Measurements from ENCODE around the gene RAB3C.
A peak's percentile ranks its signal among the peaks of the same experiment; 100 is the strongest.
"Not testable (repeated sequence)": the region's sequence is repeated elsewhere in the genome, so short reads cannot be mapped to it uniquely, and the experiment has no call there.

The RAB3C gene

GRCh38 chr5:58582803-58583491 is at the start of gene RAB3C:
Gene RAB3C, plus strand, starts transcription at chr5:58583075. Its CDS starts 134 bp downstream, at chr5:58583209.
- FAIRE-seq: peak; percentile 95

GRCh38 chr5:58541935-58542334 is 40.9 kb upstream of the RAB3C start:
- DNase-seq (ENCODE audit: insufficient read length, low spot score); FAIRE-seq: not testable (repeated sequence)

More at GRCh38 chr5:58582803-58583491, at the start of gene RAB3C:
- peak; percentile 91 for DNase-seq (ENCODE audit: insufficient read length, low spot score)

GRCh38 chr5:58542709-58543108 is 40.2 kb upstream of the RAB3C start:
- FAIRE-seq: no peak
- no peak for DNase-seq (ENCODE audit: insufficient read length, low spot score)

GRCh38 chr5:58543723-58544122 is 39.2 kb upstream of the RAB3C start:
- DNase-seq (ENCODE audit: insufficient read length, low spot score): no peak
- FAIRE-seq: no peak

GRCh38 chr5:58544195-58544594 is 38.7 kb upstream of the RAB3C start:
- DNase-seq (ENCODE audit: insufficient read length, low spot score) (no peak), FAIRE-seq (no peak)

GRCh38 chr5:58544926-58545325 is 37.9 kb upstream of the RAB3C start:
- FAIRE-seq (no peak), DNase-seq (ENCODE audit: insufficient read length, low spot score) (no peak)

- DNase-seq (ENCODE audit: insufficient read length, low spot score): no peak
- FAIRE-seq: no peak
Observed at GRCh38 chr5:58545912-58546311, 37.0 kb upstream of the RAB3C start.

GRCh38 chr5:58548068-58548467 is 34.8 kb upstream of the RAB3C start:
- FAIRE-seq (no peak), DNase-seq (ENCODE audit: insufficient read length, low spot score) (no peak)

GRCh38 chr5:58551492-58551891 is 31.4 kb upstream of the RAB3C start:
- no peak for FAIRE-seq
- DNase-seq (ENCODE audit: insufficient read length, low spot score): no peak

- FAIRE-seq; DNase-seq (ENCODE audit: insufficient read length, low spot score): not testable (repeated sequence)
Observed at GRCh38 chr5:58557665-58558338, 25.1 kb upstream of the RAB3C start.

- not testable (repeated sequence) for FAIRE-seq; DNase-seq (ENCODE audit: insufficient read length, low spot score)
Observed at GRCh38 chr5:58563016-58563700, 19.7 kb upstream of the RAB3C start.

- not testable (repeated sequence) for FAIRE-seq; DNase-seq (ENCODE audit: insufficient read length, low spot score)
Observed at GRCh38 chr5:58564043-58564832, 18.6 kb upstream of the RAB3C start.

GRCh38 chr5:58565033-58565432 is 17.8 kb upstream of the RAB3C start:
- DNase-seq (ENCODE audit: insufficient read length, low spot score): no peak
- no peak for FAIRE-seq

GRCh38 chr5:58571501-58571900 is 11.4 kb upstream of the RAB3C start:
- no peak for FAIRE-seq

GRCh38 chr5:58572973-58573372 is 9.9 kb upstream of the RAB3C start:
- DNase-seq (ENCODE audit: insufficient read length, low spot score); FAIRE-seq: not testable (repeated sequence)

More at GRCh38 chr5:58571501-58571900, 11.4 kb upstream of the RAB3C start:
- no peak for DNase-seq (ENCODE audit: insufficient read length, low spot score)

- FAIRE-seq: no peak
- DNase-seq (ENCODE audit: insufficient read length, low spot score): no peak
Observed at GRCh38 chr5:58579781-58580180, 3.1 kb upstream of the RAB3C start.

GRCh38 chr5:58582019-58582802 is 664 bp upstream of the RAB3C start:
- FAIRE-seq (no peak), DNase-seq (ENCODE audit: insufficient read length, low spot score) (no peak)

GRCh38 chr5:58595952-58596351 is 13.1 kb downstream of the RAB3C start:
- no peak for FAIRE-seq
- no peak for DNase-seq (ENCODE audit: insufficient read length, low spot score)

GRCh38 chr5:58598440-58598839 is 15.6 kb downstream of the RAB3C start:
- DNase-seq (ENCODE audit: insufficient read length, low spot score): no peak

GRCh38 chr5:58599217-58599616 is 16.3 kb downstream of the RAB3C start:
- FAIRE-seq: no peak
- DNase-seq (ENCODE audit: insufficient read length, low spot score): no peak

More at GRCh38 chr5:58598440-58598839, 15.6 kb downstream of the RAB3C start:
- FAIRE-seq: no peak

All from HTR-8/SVneo (cell line).